Occipital lobe (tissue), 2 donors: ENCODE data around the gene RSAD1. TPM values are rescaled to one million over a fixed set of nuclear protein-coding genes. Genes with fewer than 3 reads are reported as not detected.

Experiments
- DNase-seq: peaks from one replicate; lab custom pipeline; 2025; lab: John Stamatoyannopoulos, UW
- total RNA-seq: library from RNA; depleted of rRNA; stranded (reverse); fragments of >200 nt; gene quantifications from one replicate; pipeline ENCODE4 v1.2.3, GENCODE V29; 2014

The RSAD1 gene
- total RNA-seq, 1 donor from 2014 or later, result 24.2 TPM

- no peak for DNase-seq
These were observed 20.4 kb upstream of the RSAD1 start for GRCh38 chr17:50458270-50458669.

GRCh38 chr17:50458701-50459676 is 19.7 kb upstream of the RSAD1 start:
- no peak for DNase-seq

- no peak for DNase-seq
These were observed 18.9 kb upstream of the RSAD1 start for GRCh38 chr17:50459756-50460155.

- no peak for DNase-seq
These were observed 17.7 kb upstream of the RSAD1 start for GRCh38 chr17:50460831-50461526.

- DNase-seq, result no peak
These were observed 17.0 kb upstream of the RSAD1 start for GRCh38 chr17:50461550-50462132.

- no peak for DNase-seq
These were observed 16.2 kb upstream of the RSAD1 start for GRCh38 chr17:50462446-50462845.

GRCh38 chr17:50464121-50464520 is 14.5 kb upstream of the RSAD1 start:
- DNase-seq, result no peak

GRCh38 chr17:50464736-50465135 is 13.9 kb upstream of the RSAD1 start:
- DNase-seq, result no peak

- DNase-seq, result no peak
These were observed 13.5 kb upstream of the RSAD1 start for GRCh38 chr17:50465171-50465570.

- DNase-seq, result no peak
These were observed 13.0 kb upstream of the RSAD1 start for GRCh38 chr17:50465635-50466034.

GRCh38 chr17:50466371-50467113 is 12.1 kb upstream of the RSAD1 start:
- no peak for DNase-seq

- DNase-seq, result no peak
These were observed 11.4 kb upstream of the RSAD1 start for GRCh38 chr17:50467114-50467854.

GRCh38 chr17:50467855-50468303 is 10.8 kb upstream of the RSAD1 start:
- DNase-seq, result no peak

- DNase-seq, result no peak
These were observed 10.1 kb upstream of the RSAD1 start, which contains the start of gene CHAD for GRCh38 chr17:50468304-50469207. Gene CHAD, minus strand, starts transcription at chr17:50468880. Its CDS starts 67 bp downstream, at chr17:50468813.

GRCh38 chr17:50469208-50469605 is 9.5 kb upstream of the RSAD1 start:
- DNase-seq, result no peak

GRCh38 chr17:50469671-50470305 is 8.9 kb upstream of the RSAD1 start:
- DNase-seq, result no peak

GRCh38 chr17:50470426-50470825 is 8.2 kb upstream of the RSAD1 start:
- DNase-seq, result no peak

GRCh38 chr17:50471009-50471905 is 7.4 kb upstream of the RSAD1 start:
- DNase-seq, result no peak
